Keratinocyte (primary cell): Measurements from ENCODE around the gene NIPBL. TPM values are rescaled to one million over a fixed set of nuclear protein-coding genes. Genes with fewer than 3 reads are reported as not detected.

ENCODE experiments used
- DNase-seq: peaks from one replicate; pipeline ENCODE4 v3.0.0-alpha.2; 2011; ENCODE audit warnings: low read depth, missing footprints, low spot score
- FAIRE-seq: peaks from 2 replicates; lab custom pipeline; 2011; peaks lifted over from hg19 to GRCh38; lab: Jason Lieb, UNC
- H2AFZ ChIP-seq: 2 replicates; pipeline ENCODE4 v1.6.0; 2012; ENCODE audit warnings: low read length, control low read depth, inconsistent platforms; ENCODE audit not compliant: control insufficient read depth
- H3K27ac ChIP-seq: 2 replicates; pipeline ENCODE4 v1.5.1; 2011; ENCODE audit warnings: low read length; ENCODE audit not compliant: control insufficient read depth, insufficient read depth
- H3K27me3 ChIP-seq: 3 replicates; pipeline ENCODE4 v1.6.0; 2011; ENCODE audit warnings: low read length; ENCODE audit not compliant: control insufficient read depth, insufficient read depth; ENCODE audit errors: extremely low read depth
- H3K36me3 ChIP-seq, 2 experiments: 2 replicates in 1 of 2; 3 replicates in 1 of 2; pipeline ENCODE4 v1.5.1; 2011; ENCODE audit warnings: low read length in 2 of 2, mild to moderate bottlenecking in 1 of 2; ENCODE audit not compliant: control insufficient read depth in 2 of 2, insufficient read depth in 2 of 2; ENCODE audit errors: extremely low read depth in 1 of 2
- H3K4me1 ChIP-seq: 3 replicates; pipeline ENCODE4 v1.5.1; 2011; ENCODE audit warnings: low read length; ENCODE audit not compliant: control insufficient read depth, insufficient read depth; ENCODE audit errors: extremely low read depth
- H3K4me2 ChIP-seq: 3 replicates; pipeline ENCODE4 v1.6.0; 2011; ENCODE audit warnings: low read depth, low read length; ENCODE audit not compliant: control insufficient read depth, insufficient read depth; ENCODE audit errors: extremely low read depth
- H3K4me3 ChIP-seq, 3 experiments: fragments of 200-600 bp in 1 of 3; sonication (generic) in 1 of 3; 2 replicates in 2 of 3; 3 replicates in 1 of 3; pipeline ENCODE4 v1.5.1; 2011 to 2016; ENCODE audit warnings: low read length in 3 of 3, mild to moderate bottlenecking in 3 of 3, control low read depth in 2 of 3, inconsistent platforms in 1 of 3, low read depth in 1 of 3, mixed read lengths in 1 of 3, mixed run types in 1 of 3, moderate library complexity in 1 of 3; ENCODE audit not compliant: control insufficient read depth in 2 of 3, insufficient read depth in 2 of 3; ENCODE audit errors: extremely low read depth in 1 of 3
- H3K79me2 ChIP-seq: 2 replicates; pipeline ENCODE4 v1.6.0; 2012; ENCODE audit warnings: low read length; ENCODE audit not compliant: control insufficient read depth, insufficient read depth
- H3K9ac ChIP-seq: 3 replicates; pipeline ENCODE4 v1.6.0; 2011; ENCODE audit warnings: low read length; ENCODE audit not compliant: control insufficient read depth, insufficient read depth; ENCODE audit errors: extremely low read depth
- H3K9me1 ChIP-seq: 3 replicates; pipeline ENCODE4 v1.6.0; 2011; ENCODE audit warnings: low read length; ENCODE audit not compliant: control insufficient read depth, insufficient read depth; ENCODE audit errors: extremely low read depth
- H3K9me3 ChIP-seq: 2 replicates; pipeline ENCODE4 v1.5.1; 2012; ENCODE audit warnings: low read depth, low read length; ENCODE audit not compliant: control insufficient read depth
- H4K20me1 ChIP-seq: 3 replicates; pipeline ENCODE4 v1.6.0; 2011; ENCODE audit warnings: low read length; ENCODE audit not compliant: control insufficient read depth, insufficient read depth; ENCODE audit errors: extremely low read depth
- EZH2 ChIP-seq: IDR thresholded peaks from one replicate; pipeline ENCODE4 v1.6.1; 2012; ENCODE audit warnings: inconsistent platforms, mild to moderate bottlenecking, low read length, moderate library complexity
- dilution Hi-C: fragments of 300-500 bp; cut with MboI; formaldehyde crosslinking; loops from one replicate; pipeline ENCODE4 v1.7.0; 2020; ENCODE audit warnings: low sequenced_read_pairs; ENCODE audit not compliant: extremely low pct_ligation_motif_present
- polyA plus RNA-seq, 5 experiments: library from polyadenylated mRNA; depleted of rRNA in 3 of 5; stranded (reverse) in 3 of 5; stranded (forward) in 1 of 5; unstranded in 1 of 5; fragments of >200 nt; gene quantifications; 1 replicate in 1 of 5; 2 replicates in 3 of 5; 3 replicates in 1 of 5; pipeline versions ENCODE4 v1.2.1 to v1.2.3, GENCODE V29; 2011 to 2012; ENCODE audit warnings: missing spikeins in 2 of 5, low read depth in 1 of 5, low replicate concordance in 1 of 5
- TF ChIP-seq, protein P1 (sequence below), 3 experiments: IDR thresholded peaks in 1 of 3; conservative IDR thresholded peaks in 1 of 3; optimal IDR thresholded peaks in 1 of 3; 2 replicates in 2 of 3; 3 replicates in 1 of 3; pipeline versions ENCODE3 to v1.5.1; 2011; ENCODE audit warnings: low read length in 3 of 3, mild to moderate bottlenecking in 3 of 3, moderate library complexity in 2 of 3, control low read depth in 1 of 3, inconsistent platforms in 1 of 3; ENCODE audit not compliant: insufficient read depth in 2 of 3; ENCODE audit errors: extremely low read depth in 1 of 3

NIPBL gene
- polyA plus RNA-seq, 1 donor (not counting 4 experiments of a cell fraction or from before 2014, with no cell fraction given), result 23.4 TPM

DNA sequence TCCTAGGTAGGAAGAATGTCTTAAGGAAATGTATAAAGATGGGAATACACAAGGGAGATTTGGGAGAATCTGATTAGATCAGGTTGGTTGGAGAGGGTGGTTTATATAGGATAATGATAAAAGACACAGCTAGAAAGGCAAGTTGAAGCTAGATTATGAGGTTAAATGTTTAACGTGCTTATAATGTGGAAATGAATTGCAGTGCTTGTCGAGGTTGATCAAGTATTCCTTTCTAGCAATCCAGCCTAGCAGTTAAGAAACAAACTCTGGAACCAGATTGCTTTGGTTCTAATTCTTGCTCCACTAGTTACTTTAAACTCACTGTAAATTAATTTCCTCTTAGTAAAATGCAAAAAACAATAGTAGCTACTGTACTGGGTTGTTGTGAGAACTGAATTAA lies 76.5 kb downstream of the NIPBL start:
- no peak for TF ChIP-seq EZH2
- TF ChIP-seq, protein P1, sequence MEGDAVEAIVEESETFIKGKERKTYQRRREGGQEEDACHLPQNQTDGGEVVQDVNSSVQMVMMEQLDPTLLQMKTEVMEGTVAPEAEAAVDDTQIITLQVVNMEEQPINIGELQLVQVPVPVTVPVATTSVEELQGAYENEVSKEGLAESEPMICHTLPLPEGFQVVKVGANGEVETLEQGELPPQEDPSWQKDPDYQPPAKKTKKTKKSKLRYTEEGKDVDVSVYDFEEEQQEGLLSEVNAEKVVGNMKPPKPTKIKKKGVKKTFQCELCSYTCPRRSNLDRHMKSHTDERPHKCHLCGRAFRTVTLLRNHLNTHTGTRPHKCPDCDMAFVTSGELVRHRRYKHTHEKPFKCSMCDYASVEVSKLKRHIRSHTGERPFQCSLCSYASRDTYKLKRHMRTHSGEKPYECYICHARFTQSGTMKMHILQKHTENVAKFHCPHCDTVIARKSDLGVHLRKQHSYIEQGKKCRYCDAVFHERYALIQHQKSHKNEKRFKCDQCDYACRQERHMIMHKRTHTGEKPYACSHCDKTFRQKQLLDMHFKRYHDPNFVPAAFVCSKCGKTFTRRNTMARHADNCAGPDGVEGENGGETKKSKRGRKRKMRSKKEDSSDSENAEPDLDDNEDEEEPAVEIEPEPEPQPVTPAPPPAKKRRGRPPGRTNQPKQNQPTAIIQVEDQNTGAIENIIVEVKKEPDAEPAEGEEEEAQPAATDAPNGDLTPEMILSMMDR (optimal IDR thresholded peaks at IDR 0.05 in 1 of 3, IDR thresholded peaks at IDR 0.05 in 1 of 3, conservative IDR thresholded peaks at IDR 0.05 in 1 of 3; ENCODE audit: extremely low read depth in 1 of 3, insufficient read depth in 2 of 3, low read length in 3 of 3), result no peak
- peak; percentile 13 for FAIRE-seq
- Histone ChIP-seq H3K9me3 (no peaks in the 10 kb centered on the region), H3K9ac (no peak overlapping the region), H3K79me2 (peaks cover 58% of the 10 kb centered on the region), H3K27ac (no peak overlapping the region), H4K20me1 (no peaks in the 10 kb centered on the region), H3K4me3 (no peak overlapping the region), H3K4me1 (peaks cover 36% of the 10 kb centered on the region), H3K9me1 (no peaks in the 10 kb centered on the region), H3K4me2 (no peak overlapping the region), H3K27me3 (no peaks in the 10 kb centered on the region), H2AFZ (no peak overlapping the region), H3K36me3 (no peaks in the 10 kb centered on the region)
- no peak for DNase-seq
- dilution Hi-C loops, result no loop called here

DNA sequence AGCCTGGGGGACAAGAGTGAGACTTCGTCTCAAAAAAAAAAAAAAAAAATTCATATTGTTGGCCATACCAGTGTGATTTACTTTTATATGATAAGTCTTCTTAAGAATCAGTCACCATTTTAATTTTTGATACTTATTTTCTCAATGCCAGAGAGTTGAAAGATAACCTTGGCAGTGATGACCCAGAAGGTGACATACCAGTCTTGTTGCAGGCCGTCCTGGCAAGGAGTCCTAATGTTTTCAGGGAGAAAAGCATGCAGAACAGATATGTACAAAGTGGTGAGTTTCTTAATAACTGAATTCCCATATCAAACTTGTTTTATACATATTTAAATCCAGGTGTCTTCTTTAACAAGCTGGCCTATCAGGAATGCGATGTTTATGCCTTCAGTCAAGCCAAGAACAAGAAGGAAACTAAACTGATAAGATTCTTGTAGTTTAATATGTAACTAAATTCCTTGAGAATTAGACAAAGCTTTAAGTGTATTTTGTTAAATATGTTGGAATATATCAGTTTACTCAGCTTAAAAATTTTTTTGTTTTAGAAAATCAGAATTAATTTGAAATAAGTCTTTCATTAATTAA lies 81.5 kb downstream of the NIPBL start:
- no peak for DNase-seq
- no peaks in the 10 kb centered on the region for H3K9me3 ChIP-seq
- no peak overlapping the region for H3K9ac ChIP-seq
- no peak overlapping the region for H3K27ac ChIP-seq
- H3K4me1 ChIP-seq, result peaks cover 4% of the 10 kb centered on the region
- no peaks in the 10 kb centered on the region for H4K20me1 ChIP-seq
- dilution Hi-C loops, result no loop called here
- no peaks in the 10 kb centered on the region for H3K9me1 ChIP-seq
- H3K27me3 ChIP-seq, result no peaks in the 10 kb centered on the region
- H2AFZ ChIP-seq, result no peak overlapping the region
- H3K36me3 ChIP-seq, result peaks cover 0 to 3% of the 10 kb centered on the region in 2 experiments
- no peak for TF ChIP-seq EZH2
- TF ChIP-seq, protein P1 (optimal IDR thresholded peaks at IDR 0.05 in 1 of 3, IDR thresholded peaks at IDR 0.05 in 1 of 3, conservative IDR thresholded peaks at IDR 0.05 in 1 of 3; ENCODE audit: extremely low read depth in 1 of 3, insufficient read depth in 2 of 3, low read length in 3 of 3), result no peak
- no peak for FAIRE-seq
- no peak overlapping the region for H3K4me2 ChIP-seq
- no peak overlapping the region for H3K4me3 ChIP-seq
- peaks cover 16% of the 10 kb centered on the region for H3K79me2 ChIP-seq
